ENCODE measurements around the gene KDELR1.

Gene KDELR1

GRCh38 chr19:48371367-48371766 is 20.0 kb downstream of the KDELR1 start:
- no peak for DNase-seq (ENCODE audit: low read depth, low spot score)

- no peak for DNase-seq (ENCODE audit: low read depth, low spot score)
These were observed 20.4 kb downstream of the KDELR1 start for GRCh38 chr19:48370955-48371354.

- DNase-seq (ENCODE audit: low read depth, low spot score), result no peak
These were observed 22.4 kb downstream of the KDELR1 start for GRCh38 chr19:48368936-48369335.

- no peak for DNase-seq (ENCODE audit: low read depth, low spot score)
These were observed 23.5 kb downstream of the KDELR1 start for GRCh38 chr19:48367855-48368254.

- DNase-seq (ENCODE audit: low read depth, low spot score), result no peak
These were observed 25.7 kb downstream of the KDELR1 start for GRCh38 chr19:48365602-48366001.

- DNase-seq (ENCODE audit: low read depth, low spot score), result no peak
These were observed 26.6 kb downstream of the KDELR1 start for GRCh38 chr19:48364598-48365348.

GRCh38 chr19:48363810-48364597 is 27.3 kb downstream of the KDELR1 start, which contains the start of the genes SYNGR4 and TMEM143:
Gene SYNGR4, plus strand, starts transcription at chr19:48364367. Its CDS starts 1,476 bp downstream, at chr19:48365843.
Gene TMEM143, minus strand, starts transcription at chr19:48363940. Its CDS starts 20 bp downstream, at chr19:48363920.
- DNase-seq (ENCODE audit: low read depth, low spot score), result peak; percentile 100

GRCh38 chr19:48363500-48363809 is 27.9 kb downstream of the KDELR1 start:
- no peak for DNase-seq (ENCODE audit: low read depth, low spot score)

DNA sequence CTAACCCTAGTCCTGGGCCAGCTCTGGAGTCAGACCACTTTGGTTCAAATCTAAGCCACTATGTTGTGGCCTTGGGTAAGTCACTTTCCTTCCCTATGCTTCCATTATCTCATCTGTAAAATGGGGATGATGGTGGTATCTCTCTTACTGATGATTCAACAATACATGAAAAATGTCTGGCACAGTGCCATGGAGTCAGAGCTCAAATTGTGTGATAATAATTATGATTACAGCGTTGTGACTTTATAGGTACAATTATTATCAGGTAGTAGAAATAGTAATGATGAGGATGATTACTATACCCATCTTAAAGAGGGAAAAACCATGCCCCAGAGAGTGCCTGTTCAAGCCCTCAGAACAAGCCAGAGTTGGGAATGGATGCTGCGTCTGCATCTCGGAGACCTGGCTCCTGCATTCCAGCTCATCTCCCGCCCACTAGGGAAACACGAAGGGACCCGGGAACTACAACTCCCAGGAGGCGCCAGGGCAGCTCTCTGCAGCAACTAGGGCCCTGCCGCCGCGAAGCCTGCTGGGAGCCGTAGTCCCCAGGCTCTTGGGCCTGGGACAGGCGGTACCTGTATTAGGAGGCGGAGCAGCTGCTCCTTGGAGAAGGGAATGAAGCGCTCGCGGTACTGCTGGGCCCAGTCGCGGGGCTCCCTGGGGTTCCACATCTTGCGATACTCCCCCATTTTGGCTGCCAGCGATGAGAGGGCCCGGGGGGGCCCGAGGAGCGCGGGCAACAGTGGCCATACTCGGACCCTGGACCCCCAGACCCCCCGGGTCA is 28.4 kb downstream of the KDELR1 start:
- DNase-seq (ENCODE audit: low read depth, low spot score), result peak; percentile 88

- DNase-seq (ENCODE audit: low read depth, low spot score), result no peak
These were observed 29.4 kb downstream of the KDELR1 start for GRCh38 chr19:48361912-48362311.

- no peak for DNase-seq (ENCODE audit: low read depth, low spot score)
These were observed 32.2 kb downstream of the KDELR1 start for GRCh38 chr19:48359123-48359522.

GRCh38 chr19:48355365-48355954 is 35.9 kb downstream of the KDELR1 start:
- no peak for DNase-seq (ENCODE audit: low read depth, low spot score)

GRCh38 chr19:48354332-48354992 is 36.9 kb downstream of the KDELR1 start:
- DNase-seq (ENCODE audit: low read depth, low spot score), result peak; percentile 58

GRCh38 chr19:48353677-48354076 is 37.7 kb downstream of the KDELR1 start:
- no peak for DNase-seq (ENCODE audit: low read depth, low spot score)

DNA sequence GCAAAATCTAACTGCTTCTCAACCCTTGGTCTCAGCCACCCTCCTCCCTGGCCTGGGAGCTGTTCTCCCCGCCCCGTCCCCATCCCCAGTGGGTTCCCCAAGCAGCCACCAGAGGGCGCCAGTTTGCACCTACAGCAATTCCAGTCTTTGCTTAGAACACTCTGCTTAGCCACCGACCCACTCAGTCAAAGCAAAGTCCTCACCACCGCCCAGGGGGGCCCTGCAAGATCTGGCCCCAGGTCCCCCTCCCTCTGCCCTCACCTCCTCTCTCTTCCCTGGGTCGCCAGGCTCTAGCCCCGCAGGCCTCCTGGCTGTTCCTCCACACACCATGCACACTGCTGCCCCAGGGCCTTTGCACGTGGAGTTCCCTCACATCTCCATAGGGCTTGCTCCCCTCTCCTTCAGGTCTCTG is 40.0 kb downstream of the KDELR1 start:
- DNase-seq (ENCODE audit: low read depth, low spot score), result no peak

DNA sequence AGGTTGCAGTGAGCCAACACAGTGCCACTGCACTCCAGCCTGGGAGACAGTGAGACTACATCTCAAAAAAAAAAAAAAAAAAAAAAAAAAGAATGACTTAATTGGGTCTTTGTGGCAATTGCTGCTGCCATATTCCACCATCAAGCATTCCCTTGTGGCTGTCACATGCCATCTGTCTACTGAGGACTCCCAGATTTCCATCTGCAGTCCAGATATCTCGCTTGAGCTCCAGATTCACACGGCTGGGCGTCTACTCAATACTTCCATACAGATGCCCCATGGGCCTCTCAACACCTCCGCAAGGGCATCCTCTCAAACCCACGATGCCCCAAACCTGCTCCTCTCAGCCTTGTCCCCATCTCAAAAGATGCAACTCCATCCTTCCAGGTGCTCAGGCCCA is 40.5 kb downstream of the KDELR1 start:
- no peak for DNase-seq (ENCODE audit: low read depth, low spot score)

- DNase-seq (ENCODE audit: low read depth, low spot score), result no peak
These were observed 42.6 kb downstream of the KDELR1 start for GRCh38 chr19:48348737-48349136.

GRCh38 chr19:48348045-48348444 is 43.3 kb downstream of the KDELR1 start:
- DNase-seq (ENCODE audit: low read depth, low spot score), result no peak

- DNase-seq (ENCODE audit: low read depth, low spot score), result no peak
These were observed 45.2 kb downstream of the KDELR1 start for GRCh38 chr19:48346191-48346590.

- no peak for DNase-seq (ENCODE audit: low read depth, low spot score)
These were observed 46.5 kb downstream of the KDELR1 start for GRCh38 chr19:48344892-48345291.

DNA sequence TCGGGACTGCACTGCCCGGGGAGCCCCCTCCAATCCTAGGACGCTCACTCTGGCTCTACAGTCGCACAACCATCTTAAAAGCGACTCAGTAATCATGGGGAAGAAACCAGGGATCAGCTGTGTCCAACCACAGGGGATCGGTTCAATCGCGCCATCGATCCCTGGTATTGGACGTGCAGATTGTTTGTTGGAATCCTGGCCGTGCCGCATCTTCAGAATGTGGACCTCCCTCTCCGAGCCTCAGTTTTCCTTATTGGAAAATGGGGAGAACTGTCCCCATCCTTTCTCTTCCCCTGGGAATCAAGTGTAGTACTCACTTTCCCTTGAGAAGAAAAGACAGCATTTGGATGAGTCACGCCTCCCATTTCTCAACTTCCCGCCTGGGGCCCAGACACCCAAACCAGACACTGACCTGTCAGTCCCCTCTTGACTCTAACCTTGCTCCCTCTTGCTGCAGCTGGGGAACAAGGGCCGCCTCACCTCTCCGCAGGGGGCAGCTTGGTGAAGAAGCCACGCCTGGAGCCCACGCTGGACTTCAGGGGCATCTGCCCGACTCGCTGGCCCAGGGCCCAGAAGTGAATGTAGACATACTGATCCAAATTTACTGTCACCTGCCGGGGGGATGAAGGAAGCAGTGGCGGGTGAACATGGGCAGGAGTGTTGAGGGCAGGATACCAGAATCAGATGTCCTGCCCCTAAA is 48.4 kb downstream of the KDELR1 start:
- no peak for DNase-seq (ENCODE audit: low read depth, low spot score)

All from smooth muscle cell of the brain vasculature (primary cell).